ENCODE measurements around the gene LYZ. TPM values are rescaled to one million over a fixed set of nuclear protein-coding genes. Genes with fewer than 3 reads are reported as not detected.

The LYZ gene
- total RNA-seq, 1 donor from 2014 or later, result not detected

- DNase-seq (ENCODE audit: extremely low read depth, low read depth, low spot score), result no peak
These were observed 9.9 kb upstream of the LYZ start for GRCh38 chr12:69338120-69338859.

GRCh38 chr12:69338936-69339335, 9.2 kb upstream of the LYZ start:
- DNase-seq (ENCODE audit: extremely low read depth, low read depth, low spot score), result no peak

- DNase-seq (ENCODE audit: extremely low read depth, low read depth, low spot score), result no peak
These were observed 8.2 kb upstream of the LYZ start for GRCh38 chr12:69339999-69340398.

GRCh38 chr12:69341328-69341727, 6.9 kb upstream of the LYZ start:
- DNase-seq (ENCODE audit: extremely low read depth, low read depth, low spot score), result no peak

GRCh38 chr12:69342421-69342820, 5.8 kb upstream of the LYZ start:
- no peak for DNase-seq (ENCODE audit: extremely low read depth, low read depth, low spot score)

- no peak for DNase-seq (ENCODE audit: extremely low read depth, low read depth, low spot score)
These were observed 4.8 kb upstream of the LYZ start for GRCh38 chr12:69343357-69343756.

- no peak for DNase-seq (ENCODE audit: extremely low read depth, low read depth, low spot score)
These were observed 4.1 kb upstream of the LYZ start for GRCh38 chr12:69343885-69344612.

GRCh38 chr12:69345077-69345476, 3.1 kb upstream of the LYZ start:
- DNase-seq (ENCODE audit: extremely low read depth, low read depth, low spot score), result no peak

- no peak for DNase-seq (ENCODE audit: extremely low read depth, low read depth, low spot score)
These were observed 2.4 kb upstream of the LYZ start for GRCh38 chr12:69345742-69346141.

GRCh38 chr12:69350002-69350626, 1.9 kb downstream of the LYZ start:
- DNase-seq (ENCODE audit: extremely low read depth, low read depth, low spot score), result no peak

GRCh38 chr12:69350777-69351176, 2.6 kb downstream of the LYZ start:
- DNase-seq (ENCODE audit: extremely low read depth, low read depth, low spot score), result no peak

GRCh38 chr12:69351462-69352236, 3.5 kb downstream of the LYZ start:
- DNase-seq (ENCODE audit: extremely low read depth, low read depth, low spot score), result no peak

GRCh38 chr12:69352904-69353303, 4.7 kb downstream of the LYZ start:
- DNase-seq (ENCODE audit: extremely low read depth, low read depth, low spot score), result no peak

GRCh38 chr12:69354172-69354555, 6.0 kb downstream of the LYZ start:
- DNase-seq (ENCODE audit: extremely low read depth, low read depth, low spot score), result no peak

- DNase-seq (ENCODE audit: extremely low read depth, low read depth, low spot score), result no peak
These were observed 6.5 kb downstream of the LYZ start for GRCh38 chr12:69354556-69355187.

- no peak for DNase-seq (ENCODE audit: extremely low read depth, low read depth, low spot score)
These were observed 7.3 kb downstream of the LYZ start for GRCh38 chr12:69355363-69356028.

GRCh38 chr12:69359531-69360347, 11.6 kb downstream of the LYZ start, which contains the start of gene YEATS4:
Gene YEATS4 (plus strand): TSS chr12:69359743. CDS start chr12:69359973, 230 bp downstream.
- DNase-seq (ENCODE audit: extremely low read depth, low read depth, low spot score), result no peak

- no peak for DNase-seq (ENCODE audit: extremely low read depth, low read depth, low spot score)
These were observed 12.1 kb downstream of the LYZ start for GRCh38 chr12:69360348-69360672.

- no peak for DNase-seq (ENCODE audit: extremely low read depth, low read depth, low spot score)
These were observed 18.6 kb downstream of the LYZ start for GRCh38 chr12:69366796-69367195.

All from glomerular endothelial cell (primary cell).